Measurements from ENCODE around the gene IGSF21.
A peak's percentile ranks its signal among the peaks of the same experiment; 100 is the strongest.

The IGSF21 gene

GRCh38 chr1:18234790-18235242, 127.2 kb downstream of the IGSF21 start:
- H3K27ac ChIP-seq, result no peak overlapping the region
- peak; percentile 62 for TF ChIP-seq CTCF (conservative IDR thresholded peaks at IDR 0.05; ENCODE audit: low read depth)
- ChIA-PET CTCF (interaction anchor here (0.6 to 0.8 kb wide), 4 partner anchors 12 to 42 kb away, joined by 3 to 5 read pairs (median 4); no protein-coding TSS in a partner anchor), POLR2A (ENCODE audit: low non-redundant PET) (no interaction called here)
- DNase-seq (ENCODE audit: low spot score), result peak; percentile 83

GRCh38 chr1:18237371-18237770, 129.8 kb downstream of the IGSF21 start:
- no peak for TF ChIP-seq CTCF (conservative IDR thresholded peaks at IDR 0.05; ENCODE audit: low read depth)
- CTCF ChIA-PET, result interaction anchor here (0.7 kb wide), 2 partner anchors 344 to 444 kb away, joined by 3 to 5 read pairs; no protein-coding TSS in a partner anchor
- POLR2A ChIA-PET (ENCODE audit: low non-redundant PET), result no interaction called here
- no peak for DNase-seq (ENCODE audit: low spot score)
- no peak overlapping the region for H3K27ac ChIP-seq

GRCh38 chr1:18238190-18238589, 130.6 kb downstream of the IGSF21 start:
- ChIA-PET CTCF (interaction anchor here (1.2 kb wide), 1 partner anchor 399 kb away, joined by 3 read pairs; no protein-coding TSS in a partner anchor), POLR2A (ENCODE audit: low non-redundant PET) (interaction anchor here (0.6 kb wide), 1 partner anchor 9 kb away, joined by 3 read pairs; no protein-coding TSS in a partner anchor)
- TF ChIP-seq CTCF (conservative IDR thresholded peaks at IDR 0.05; ENCODE audit: low read depth), result no peak
- no peak overlapping the region for H3K27ac ChIP-seq
- DNase-seq (ENCODE audit: low spot score), result no peak

- DNase-seq (ENCODE audit: low spot score), result peak; percentile 23
- POLR2A ChIA-PET (ENCODE audit: low non-redundant PET), result no interaction called here
- TF ChIP-seq CTCF (conservative IDR thresholded peaks at IDR 0.05; ENCODE audit: low read depth), result no peak
- CTCF ChIA-PET, result no interaction called here
- H3K27ac ChIP-seq, result no peak overlapping the region
These were observed 132.1 kb downstream of the IGSF21 start for GRCh38 chr1:18239671-18240070.

- CTCF ChIA-PET, result no interaction called here
- no peak overlapping the region for H3K27ac ChIP-seq
- TF ChIP-seq CTCF (conservative IDR thresholded peaks at IDR 0.05; ENCODE audit: low read depth), result no peak
- DNase-seq (ENCODE audit: low spot score), result no peak
- POLR2A ChIA-PET (ENCODE audit: low non-redundant PET), result no interaction called here
These were observed 133.3 kb downstream of the IGSF21 start for GRCh38 chr1:18240906-18241305.

- no peak overlapping the region for H3K27ac ChIP-seq
- no peak for TF ChIP-seq CTCF (conservative IDR thresholded peaks at IDR 0.05; ENCODE audit: low read depth)
- ChIA-PET CTCF (no interaction called here), POLR2A (ENCODE audit: low non-redundant PET) (no interaction called here)
- DNase-seq (ENCODE audit: low spot score), result no peak
These were observed 134.3 kb downstream of the IGSF21 start for GRCh38 chr1:18241891-18242290.
